ENCODE results near the gene LNPEP.
"Not testable (repeated sequence)": the region's sequence is repeated elsewhere in the genome, so short reads cannot be mapped to it uniquely, and the experiment has no call there.

LNPEP gene

DNA sequence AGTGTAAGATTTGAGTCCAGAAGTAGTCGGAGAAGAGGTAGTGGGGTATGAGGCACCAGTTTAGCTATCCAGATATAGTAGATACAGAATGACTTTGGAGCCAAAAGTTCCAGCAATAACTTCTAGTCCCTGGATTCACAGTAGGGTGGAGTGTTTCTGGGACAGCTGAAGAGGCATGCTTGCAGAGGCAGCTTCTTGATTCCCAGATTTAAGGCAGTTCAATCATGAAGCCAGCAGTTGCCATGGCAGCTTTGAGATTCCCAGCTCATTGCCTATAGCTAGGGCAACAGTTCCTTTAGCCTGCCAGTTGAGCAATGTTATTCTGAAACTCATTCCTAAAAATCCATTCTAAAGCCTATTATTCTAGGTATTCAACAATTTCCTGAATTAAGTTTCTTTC lies 127.4 kb downstream of the LNPEP start:
- DNase-seq (ENCODE audit: low read depth, low spot score) = no peak

DNA sequence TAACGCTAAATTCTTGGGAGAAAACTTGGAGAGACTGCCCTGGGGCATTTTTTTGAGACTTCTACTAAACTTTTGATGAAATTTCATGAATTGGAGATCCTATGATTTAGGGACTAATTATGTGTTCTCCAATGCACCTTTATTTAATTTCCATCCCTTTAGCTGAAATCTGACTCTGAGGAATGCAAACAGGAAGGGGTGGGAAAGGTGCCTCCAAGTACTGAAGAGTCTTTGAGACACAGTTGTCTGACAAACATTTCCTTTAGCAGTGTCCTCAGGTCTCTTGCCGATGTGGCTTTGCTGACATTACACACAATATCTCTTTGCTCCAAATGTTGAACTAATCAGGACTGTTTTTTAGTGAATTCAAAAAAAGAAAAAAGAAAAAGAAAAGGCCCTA lies 129.6 kb downstream of the LNPEP start:
- DNase-seq (ENCODE audit: low read depth, low spot score) = no peak

DNA sequence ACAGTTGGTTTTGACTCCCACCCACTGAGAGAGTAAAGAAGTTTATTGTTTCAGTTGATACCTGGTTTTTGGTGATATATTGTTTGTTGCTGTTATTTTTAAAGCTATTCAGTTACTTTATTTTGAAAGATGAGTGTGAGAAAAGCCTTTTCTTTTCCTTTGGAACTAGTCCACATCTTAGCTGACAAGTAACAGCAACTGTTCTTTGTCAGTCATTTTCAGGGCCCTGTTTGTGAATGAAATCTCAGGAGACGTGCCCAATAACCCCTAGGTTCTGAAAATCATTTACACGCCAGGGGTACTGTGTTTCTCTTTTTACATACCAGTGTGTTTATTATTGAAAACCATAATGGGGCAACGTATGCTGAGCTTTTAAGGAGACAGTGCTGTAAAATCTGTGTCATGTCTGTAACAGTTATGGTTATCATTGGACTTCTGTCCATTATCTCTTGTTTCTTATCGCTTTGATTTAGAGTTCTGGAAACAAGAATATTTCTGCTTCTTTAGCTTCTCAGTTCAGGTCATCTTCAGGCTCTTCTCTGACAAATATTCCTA lies 131.5 kb downstream of the LNPEP start:
- DNase-seq (ENCODE audit: low read depth, low spot score) = no peak

DNA sequence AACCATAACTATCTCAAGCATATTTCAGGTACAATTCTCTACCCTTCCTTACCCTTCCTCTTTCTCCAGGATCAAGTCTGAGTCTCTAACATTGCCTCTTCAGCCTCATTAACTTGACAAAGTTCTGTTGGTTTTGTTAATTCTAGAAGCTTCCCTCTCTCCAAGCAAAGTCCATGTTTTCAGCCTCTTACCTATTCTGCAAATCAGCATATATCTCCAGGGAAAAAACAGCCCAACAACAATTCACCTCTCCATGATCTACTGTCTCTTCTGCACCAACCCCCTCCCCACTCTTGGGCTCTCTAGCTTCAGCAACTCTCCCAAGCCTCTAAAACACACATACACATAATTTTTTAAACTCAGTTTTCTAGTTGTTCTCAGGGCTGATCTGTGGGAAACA lies 134.4 kb downstream of the LNPEP start:
- no peak for DNase-seq (ENCODE audit: low read depth, low spot score)

DNA sequence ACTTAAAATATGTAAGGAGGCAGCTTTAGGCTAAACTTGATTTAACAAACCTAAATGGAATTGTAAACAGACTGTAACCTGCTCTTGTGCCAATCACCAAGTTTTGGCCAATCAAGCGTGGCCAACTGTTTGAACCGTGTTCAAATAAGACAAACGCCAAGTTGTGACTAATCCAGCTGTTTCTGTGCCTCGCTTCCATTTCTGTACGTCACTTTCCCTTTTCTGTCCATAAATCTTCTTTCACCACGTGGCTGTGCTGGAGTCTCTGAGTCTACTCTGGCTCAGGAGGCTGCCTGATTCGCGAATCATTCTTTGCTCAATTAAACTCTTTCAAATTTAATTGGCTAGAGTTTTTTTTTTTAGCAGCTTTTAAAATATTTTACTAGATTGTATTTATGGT lies 135.2 kb downstream of the LNPEP start:
- no peak for DNase-seq (ENCODE audit: low read depth, low spot score)

DNA sequence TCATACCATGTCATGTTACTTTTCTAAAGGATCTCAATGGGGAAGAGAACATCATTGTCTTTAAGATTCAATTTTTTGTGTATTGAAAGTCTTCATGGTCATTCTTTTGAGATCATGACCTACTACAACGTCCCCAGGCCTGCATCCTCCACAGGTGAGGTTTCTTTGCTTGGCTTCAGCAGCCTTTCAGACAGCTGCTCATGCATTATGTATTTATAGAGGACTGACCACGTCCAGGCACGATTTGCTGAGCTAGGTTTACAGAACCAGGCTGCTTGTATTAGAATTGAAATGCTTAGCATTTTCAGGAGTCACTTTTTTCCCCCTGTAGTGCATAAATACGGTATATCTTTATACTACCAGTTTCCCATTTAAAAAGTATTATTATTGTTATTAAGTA lies 136.1 kb downstream of the LNPEP start:
- no peak for DNase-seq (ENCODE audit: low read depth, low spot score)

DNA sequence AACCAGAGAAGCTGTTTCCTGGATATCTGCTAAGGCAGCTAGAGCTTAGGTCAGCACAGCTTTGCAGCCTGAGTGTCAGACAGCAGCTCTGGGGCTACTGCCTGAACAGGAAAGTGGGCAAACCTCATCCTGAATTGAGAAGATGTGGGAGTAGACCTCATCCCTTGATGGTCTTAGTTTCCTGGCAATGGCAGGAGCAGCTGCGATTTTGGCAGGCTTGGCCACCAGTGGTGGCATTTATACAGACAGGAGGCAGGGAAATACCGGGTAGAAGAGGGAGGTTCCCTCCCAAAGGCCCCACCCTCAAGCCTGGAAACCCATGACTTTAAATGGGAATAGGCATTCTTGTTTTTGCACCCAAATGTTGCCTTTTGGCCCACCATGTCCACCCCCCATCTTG lies 136.8 kb downstream of the LNPEP start:
- DNase-seq (ENCODE audit: low read depth, low spot score) = no peak

DNA sequence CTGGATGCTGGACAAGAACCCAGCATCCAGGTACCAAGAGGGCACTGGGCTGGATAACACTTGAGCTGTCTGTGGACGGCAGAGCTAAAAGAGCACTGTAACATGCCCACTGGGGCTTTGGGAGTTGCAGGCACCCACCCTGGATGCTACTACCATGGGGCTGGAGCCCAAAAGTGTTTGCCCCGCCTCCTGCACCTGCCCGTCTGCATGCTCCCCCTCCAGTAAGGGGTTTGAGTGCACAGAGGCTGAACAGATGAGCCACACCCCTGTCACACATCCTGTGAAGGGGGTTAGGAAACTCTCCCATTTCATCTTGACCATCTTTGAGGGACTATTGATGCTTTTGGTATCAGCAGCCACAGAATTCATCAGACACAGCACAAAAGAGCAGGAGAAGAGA lies 137.5 kb downstream of the LNPEP start:
- DNase-seq (ENCODE audit: low read depth, low spot score) = no peak

DNA sequence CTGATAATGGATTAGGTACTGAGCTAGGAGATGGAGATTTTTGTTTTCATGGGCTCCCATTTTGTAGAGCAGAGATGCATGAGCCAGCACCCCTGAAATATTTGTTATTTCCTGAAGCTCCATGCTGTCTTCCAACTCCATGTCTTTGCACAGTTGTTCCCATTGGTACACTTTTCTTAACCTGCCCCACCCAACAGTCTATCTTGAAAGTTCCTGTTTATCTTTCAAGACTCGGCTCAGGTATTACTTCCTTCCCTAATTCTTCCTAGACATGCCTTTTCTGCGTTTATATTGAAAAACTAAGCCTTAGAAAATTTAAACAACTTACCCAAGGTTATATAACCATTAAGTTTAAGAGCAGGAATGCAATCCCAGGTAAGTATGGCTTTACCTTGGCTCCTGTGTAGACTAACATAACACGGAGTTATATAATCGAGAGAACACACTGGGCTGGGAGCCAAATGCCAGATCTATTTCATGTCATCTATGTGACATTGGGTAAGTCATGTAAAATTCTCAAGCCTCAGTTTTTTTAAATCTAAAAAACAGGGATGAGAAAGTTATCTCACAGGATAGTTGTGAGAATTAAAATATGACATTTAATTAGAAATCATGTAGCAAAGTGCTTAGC lies 139.1 kb downstream of the LNPEP start:
- no peak for DNase-seq (ENCODE audit: low read depth, low spot score)

DNA sequence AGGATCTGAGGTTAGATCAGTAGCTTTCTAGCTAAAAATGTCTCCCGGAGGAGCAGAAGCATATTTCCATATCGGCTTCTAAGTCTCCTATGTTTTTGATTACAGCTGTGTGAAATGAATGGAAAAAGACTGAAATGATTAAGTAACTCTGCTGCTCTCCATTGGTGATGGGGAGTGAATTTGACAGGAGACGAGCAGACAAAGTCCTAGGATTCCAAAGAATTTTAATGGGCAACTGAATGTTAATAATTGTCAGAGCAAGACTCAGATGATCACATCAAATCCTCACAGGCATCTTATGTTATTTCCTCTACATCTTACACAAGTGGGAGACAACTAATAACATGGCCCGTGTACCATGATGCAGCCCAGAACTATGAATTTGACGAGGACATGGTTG lies 139.8 kb downstream of the LNPEP start:
- DNase-seq (ENCODE audit: low read depth, low spot score) = no peak

DNA sequence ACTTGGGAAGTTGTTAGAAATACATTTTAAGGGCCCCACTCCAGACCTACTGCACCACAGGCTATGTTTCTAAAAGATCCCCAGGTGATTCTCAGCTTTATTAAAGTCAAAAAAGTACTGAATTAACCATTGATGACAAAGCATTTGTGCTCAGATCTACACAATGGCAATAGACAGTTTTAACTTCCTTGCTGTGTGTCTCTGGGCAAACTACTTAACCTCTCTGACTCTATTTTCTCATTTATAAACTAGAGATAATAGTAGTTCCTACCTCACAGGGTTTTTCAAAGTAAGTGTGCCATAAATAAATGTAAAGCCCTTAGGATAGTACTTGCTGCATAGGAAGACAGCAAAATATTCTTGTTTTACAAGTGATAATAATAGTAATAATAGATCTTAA lies 140.2 kb downstream of the LNPEP start:
- no peak for DNase-seq (ENCODE audit: low read depth, low spot score)

DNA sequence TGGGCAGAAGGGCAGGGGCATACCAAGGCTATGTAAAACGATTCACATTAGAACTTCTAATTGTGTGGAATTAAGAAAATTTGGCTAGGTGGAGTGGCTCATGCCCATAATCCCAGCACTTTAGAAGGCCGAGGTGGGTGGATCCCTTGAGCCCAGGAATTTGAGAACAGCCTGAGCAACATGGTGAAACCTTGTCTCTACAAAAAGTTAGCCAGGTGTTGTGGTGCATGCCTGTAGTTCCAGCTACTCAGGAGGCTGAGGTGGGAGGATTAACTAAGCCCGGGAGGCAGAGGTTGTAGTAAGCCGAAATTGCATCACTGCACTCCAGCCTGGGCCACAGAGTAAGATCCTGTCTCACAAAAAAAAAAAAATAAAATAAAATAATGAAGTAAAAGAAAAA lies 141.4 kb downstream of the LNPEP start:
- DNase-seq (ENCODE audit: low read depth, low spot score) = no peak

DNA sequence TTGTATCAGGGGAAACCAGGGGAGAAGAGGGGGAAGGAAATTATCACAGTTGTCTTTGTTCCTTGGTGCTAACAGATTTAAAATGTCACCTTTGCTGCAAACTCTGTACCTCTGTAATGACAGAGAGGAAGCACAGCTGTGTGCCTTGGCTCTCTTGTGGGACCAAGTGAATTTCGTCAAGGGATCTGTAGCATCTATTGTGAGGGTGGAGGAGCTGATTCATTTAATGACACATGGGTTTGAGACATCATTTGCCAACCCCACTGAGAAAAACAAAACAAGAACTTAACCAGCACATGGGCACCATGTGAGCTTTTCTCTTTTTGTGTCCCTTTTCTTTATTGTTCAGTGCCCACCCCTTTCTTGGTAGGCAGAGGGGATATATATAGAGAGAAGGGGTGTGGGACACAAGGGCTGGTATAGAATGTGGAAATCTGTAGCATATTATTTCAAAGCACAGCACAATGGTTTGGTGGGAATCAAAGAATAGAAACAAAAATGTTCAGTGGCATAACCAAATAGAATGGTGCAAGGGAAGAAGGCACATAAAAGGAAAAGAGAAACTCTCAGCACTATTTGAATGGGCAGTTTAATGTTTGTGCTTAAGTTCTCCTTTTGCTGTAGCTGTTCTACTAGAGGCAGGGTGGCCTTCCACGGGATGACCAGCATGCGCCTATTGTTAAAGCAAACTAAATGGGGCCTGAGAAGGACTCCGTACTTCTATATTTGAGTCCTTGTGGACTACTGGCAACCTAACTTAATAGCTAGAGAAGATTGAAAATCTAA lies 143.3 kb downstream of the LNPEP start:
- no peak for DNase-seq (ENCODE audit: low read depth, low spot score)

DNA sequence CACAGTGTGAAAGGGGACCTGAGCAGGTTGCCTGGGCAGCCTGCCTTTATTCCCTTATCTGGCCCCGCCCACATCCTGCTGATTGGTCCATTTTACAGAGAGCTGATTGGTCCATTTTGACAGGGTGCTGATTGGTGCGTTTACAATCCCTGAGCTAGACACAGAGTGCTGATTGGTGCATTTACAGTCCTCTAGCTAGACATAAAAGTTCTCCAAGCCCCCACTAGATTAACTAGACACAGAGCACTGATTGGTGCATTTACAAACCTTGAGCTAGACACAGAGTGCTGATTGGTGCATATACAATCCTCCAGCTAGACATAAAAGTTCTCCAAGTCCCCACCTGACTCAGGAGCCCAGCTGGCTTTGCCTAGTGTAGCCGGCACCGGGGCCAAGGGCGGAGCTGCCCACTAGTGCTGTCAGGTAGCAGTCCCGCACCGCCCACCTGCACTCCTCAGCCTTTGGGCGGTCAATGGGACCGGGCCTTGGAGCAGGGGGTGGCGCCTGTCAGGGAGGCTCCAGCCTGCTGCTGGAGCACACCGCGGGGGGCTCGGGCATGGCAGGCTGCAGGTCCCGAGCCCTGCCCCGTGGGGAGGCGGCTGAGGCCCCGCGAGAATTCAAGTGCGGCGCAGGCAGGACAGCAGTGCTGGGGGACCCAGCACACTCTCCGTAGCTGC lies 149.0 kb downstream of the LNPEP start:
- DNase-seq (ENCODE audit: low read depth, low spot score) = not testable (repeated sequence)

DNA sequence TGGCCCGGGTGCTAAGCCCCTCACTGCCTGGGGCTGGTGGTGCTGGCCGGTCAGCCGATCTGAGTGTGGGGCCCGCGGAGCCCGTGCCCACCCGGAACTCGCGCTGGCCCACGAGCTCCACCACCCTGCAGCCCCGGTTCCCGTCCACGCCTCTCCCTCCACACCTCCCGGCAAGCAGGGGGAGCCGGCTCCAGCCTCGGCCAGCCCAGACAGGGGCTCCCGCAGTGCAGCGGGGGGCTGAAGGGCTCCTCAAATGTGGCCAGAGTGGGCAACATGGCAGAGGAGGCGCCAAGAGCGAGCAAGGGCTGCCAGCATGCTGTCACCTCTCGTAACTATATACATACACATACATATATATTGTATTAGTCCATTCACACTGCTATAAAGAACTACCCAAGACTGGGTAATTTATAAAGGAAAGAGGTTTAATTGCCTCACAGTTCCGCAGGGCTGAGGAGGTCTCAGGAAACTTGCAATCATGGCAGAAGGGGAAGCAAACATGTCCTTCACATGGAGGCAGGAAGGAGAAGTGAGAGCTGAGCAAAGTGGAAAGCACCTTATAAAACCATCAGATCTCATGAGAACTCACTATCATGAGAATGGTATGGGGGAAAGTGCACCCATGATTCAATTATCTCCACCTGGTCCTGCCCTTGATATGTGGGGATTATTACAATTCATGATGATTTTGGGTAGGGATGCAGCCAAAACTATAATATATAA lies 149.7 kb downstream of the LNPEP start:
- no peak for DNase-seq (ENCODE audit: low read depth, low spot score)

All from iPS DF 19.7 (cell line).